H9 (cell line): ENCODE results near the gene SBK3. TPM values are rescaled to one million over a fixed set of nuclear protein-coding genes. Genes with fewer than 3 reads are reported as not detected.

Source experiments
- DNase-seq: peaks from one replicate; pipeline ENCODE4 v3.0.0-alpha.2; 2017
- H2AFZ ChIP-seq: one replicate; pipeline ENCODE4 v1.6.1; 2013; ENCODE audit warnings: mild to moderate bottlenecking, low read length, control low read depth, moderate library complexity
- H2AK5ac ChIP-seq: 2 replicates; pipeline ENCODE4 v1.6.1; 2013; ENCODE audit warnings: low read length, control low read depth, mixed read lengths; ENCODE audit not compliant: insufficient read length
- H2BK120ac ChIP-seq: one replicate; pipeline ENCODE4 v1.6.1; 2013; ENCODE audit warnings: low read depth, mild to moderate bottlenecking, low read length, control low read depth, inconsistent platforms; ENCODE audit not compliant: poor library complexity, severe bottlenecking
- H2BK12ac ChIP-seq: 2 replicates; pipeline ENCODE4 v1.6.1; 2013; ENCODE audit warnings: low read length, control low read depth, mixed read lengths, low read depth; ENCODE audit not compliant: insufficient read length
- H2BK15ac ChIP-seq: 2 replicates; pipeline ENCODE4 v1.6.1; 2013; ENCODE audit warnings: low read depth, low read length, control low read depth
- H2BK20ac ChIP-seq: one replicate; pipeline ENCODE4 v1.6.1; 2013; ENCODE audit warnings: low read depth, mild to moderate bottlenecking, low read length, control low read depth, inconsistent platforms; ENCODE audit not compliant: poor library complexity, severe bottlenecking
- H2BK5ac ChIP-seq: 2 replicates; pipeline ENCODE4 v1.6.1; 2013; ENCODE audit warnings: low read length, control low read depth, mixed read lengths; ENCODE audit not compliant: insufficient read length
- H3K14ac ChIP-seq: 2 replicates; pipeline ENCODE4 v1.6.1; 2013; ENCODE audit warnings: low read length, control low read depth; ENCODE audit not compliant: insufficient read depth
- H3K18ac ChIP-seq: 2 replicates; pipeline ENCODE4 v1.6.1; 2013; ENCODE audit warnings: low read depth, mild to moderate bottlenecking, mixed read lengths, low read length, control low read depth; ENCODE audit not compliant: insufficient read length
- H3K23ac ChIP-seq: 2 replicates; pipeline ENCODE4 v1.6.1; 2013; ENCODE audit warnings: low read length, control low read depth, mixed read lengths, low read depth; ENCODE audit not compliant: insufficient read length
- H3K23me2 ChIP-seq: 2 replicates; pipeline ENCODE4 v1.6.1; 2013; ENCODE audit warnings: low read depth, mild to moderate bottlenecking, mixed read lengths, low read length, control low read depth; ENCODE audit not compliant: insufficient read length, poor library complexity, severe bottlenecking
- H3K27ac ChIP-seq: 2 replicates; pipeline ENCODE4 v1.5.1; 2013; ENCODE audit warnings: low read length, control low read depth, mixed read lengths, low read depth; ENCODE audit not compliant: insufficient read length
- H3K27me3 ChIP-seq: 2 replicates; pipeline ENCODE4 v1.6.1; 2013; ENCODE audit warnings: low read length, control low read depth, inconsistent platforms; ENCODE audit not compliant: insufficient read depth
- H3K4ac ChIP-seq: 2 replicates; pipeline ENCODE4 v1.6.1; 2013; ENCODE audit warnings: low read depth, mild to moderate bottlenecking, control low read depth, inconsistent platforms, low read length, moderate library complexity
- H3K4me1 ChIP-seq: 2 replicates; pipeline ENCODE4 v1.6.1; 2013; ENCODE audit warnings: low read length, control low read depth, inconsistent platforms; ENCODE audit not compliant: insufficient read depth
- H3K4me2 ChIP-seq: 2 replicates; pipeline ENCODE4 v1.6.1; 2013; ENCODE audit warnings: low read length, control low read depth, mixed read lengths; ENCODE audit not compliant: insufficient read length, insufficient read depth
- H3K56ac ChIP-seq: 2 replicates; pipeline ENCODE4 v1.6.1; 2013; ENCODE audit warnings: low read depth, mild to moderate bottlenecking, mixed read lengths, low read length, control low read depth; ENCODE audit not compliant: insufficient read length
- H3K79me1 ChIP-seq: 2 replicates; pipeline ENCODE4 v1.6.1; 2013; ENCODE audit warnings: low read depth, mild to moderate bottlenecking, moderate library complexity, low read length, control low read depth, inconsistent platforms; ENCODE audit not compliant: insufficient read depth, poor library complexity, severe bottlenecking
- H3K79me2 ChIP-seq: 2 replicates; pipeline ENCODE4 v1.6.1; 2013; ENCODE audit warnings: low read length, control low read depth, inconsistent platforms; ENCODE audit not compliant: insufficient read depth
- H3K9ac ChIP-seq: 2 replicates; pipeline ENCODE4 v1.6.1; 2013; ENCODE audit warnings: low read length, control low read depth, mixed read lengths; ENCODE audit not compliant: insufficient read length; ENCODE audit errors: extremely low read depth
- H3K9me3 ChIP-seq: one replicate; pipeline ENCODE4 v1.6.1; 2013; ENCODE audit warnings: low read depth, low read length, inconsistent platforms; ENCODE audit not compliant: control insufficient read depth
- H3T11ph ChIP-seq: one replicate; pipeline ENCODE4 v1.6.1; 2013; ENCODE audit warnings: mild to moderate bottlenecking, low read length, control low read depth, inconsistent platforms
- H4K20me1 ChIP-seq: one replicate; pipeline ENCODE4 v1.6.1; 2013; ENCODE audit not compliant: control insufficient read depth, insufficient read length, insufficient read depth
- H4K5ac ChIP-seq: 2 replicates; pipeline ENCODE4 v1.6.1; 2013; ENCODE audit warnings: low read depth, mild to moderate bottlenecking, mixed read lengths, low read length, control low read depth; ENCODE audit not compliant: insufficient read length
- H4K8ac ChIP-seq: replicated peaks from 2 replicates; pipeline ENCODE4 v1.6.1; 2013; ENCODE audit warnings: low read length, control low read depth, mixed read lengths, low read depth; ENCODE audit not compliant: insufficient read length
- H4K91ac ChIP-seq: 2 replicates; pipeline ENCODE4 v1.6.1; 2013; ENCODE audit warnings: low read depth, mild to moderate bottlenecking, moderate library complexity, mixed read lengths, low read length, control low read depth; ENCODE audit not compliant: insufficient read length
- H3K27ac Mint-ChIP-seq, 3 experiments: 2 replicates in 2 of 3; 3 replicates in 1 of 3; pipeline ENCODE4 v1.8.0; 2020 to 2021; ENCODE audit warnings: mixed read lengths in 3 of 3, mild to moderate bottlenecking in 1 of 3, moderate library complexity in 1 of 3
- H3K27me3 Mint-ChIP-seq: 2 replicates; pipeline ENCODE4 v1.8.0; 2021; ENCODE audit warnings: low read depth, mild to moderate bottlenecking, moderate library complexity, mixed read lengths
- H3K36me3 Mint-ChIP-seq, 3 experiments: 2 replicates in 2 of 3; 3 replicates in 1 of 3; pipeline ENCODE4 v1.8.0; 2020 to 2021; ENCODE audit warnings: low read depth in 3 of 3, mixed read lengths in 3 of 3; ENCODE audit not compliant: insufficient read depth in 1 of 3
- H3K4me1 Mint-ChIP-seq, 2 experiments: 2 replicates each; pipeline ENCODE4 v1.8.0; 2020; ENCODE audit warnings: mixed read lengths in 2 of 2
- H3K4me3 Mint-ChIP-seq, 2 experiments: 2 replicates in 1 of 2; 3 replicates in 1 of 2; pipeline ENCODE4 v1.8.0; 2020 to 2021; ENCODE audit warnings: mild to moderate bottlenecking in 2 of 2, mixed read lengths in 2 of 2, moderate library complexity in 1 of 2
- H3K9me3 Mint-ChIP-seq, 2 experiments: 2 replicates in 1 of 2; 3 replicates in 1 of 2; pipeline ENCODE4 v1.8.0; 2020; ENCODE audit warnings: mild to moderate bottlenecking in 2 of 2, mixed read lengths in 2 of 2, moderate library complexity in 1 of 2
- CTCF ChIP-seq: fragments of 200-600 bp; sonication (generic); conservative IDR thresholded peaks from 3 replicates; pipeline ENCODE4 v1.8.0; 2021; ENCODE audit warnings: antibody characterized with exemption, mild to moderate bottlenecking
- WGBS: extraction: QIAGEN DNeasy Blood & Tissue Kit; methylation state at CpG from one replicate; pipeline ENCODE4 v1.1.7; 2013; ENCODE audit warnings: missing lambda C conversion rate, low lambda C conversion rate, mixed read lengths; ENCODE audit not compliant: insufficient read length; ENCODE audit errors: extremely low coverage; 5-methylcytosine and 5-hydroxymethylcytosine counted together
- total RNA-seq: library from RNA; stranded (reverse); gene quantifications from 2 replicates; pipeline ENCODE4 v1.2.1, GENCODE V29; 2021

SBK3 gene
- total RNA-seq, 1 experiment from 2014 or later = 0.70 TPM

GRCh38 chr19:55519451-55520311, 25.7 kb downstream of the SBK3 start:
- Histone ChIP-seq H3K4ac (no peak overlapping the region), H3K23ac (no peak overlapping the region), H3K4me2 (no peak overlapping the region), H3K23me2 (peaks cover 3% of the 10 kb centered on the region), H2BK20ac (no peak overlapping the region), H2BK120ac (no peak overlapping the region), H4K5ac (peak overlapping the region; percentile 17), H3K56ac (peak overlapping the region; percentile 23), H2AFZ (no peak overlapping the region), H3K9me3 (no peaks in the 10 kb centered on the region), H3K79me1 (no peaks in the 10 kb centered on the region), H2BK12ac (no peak overlapping the region), H3K18ac (no peak overlapping the region), H3K14ac (no peak overlapping the region), H2BK5ac (no peak overlapping the region), H3K27me3 (no peaks in the 10 kb centered on the region), H4K20me1 (no peaks in the 10 kb centered on the region), H2AK5ac (no peak overlapping the region), H4K8ac (peak overlapping the region; percentile 23), H3K27ac (no peak overlapping the region), H2BK15ac (no peak overlapping the region), H3K4me1 (no peaks in the 10 kb centered on the region), H4K91ac (no peak overlapping the region), H3K79me2 (no peaks in the 10 kb centered on the region), H3K9ac (no peak overlapping the region), H3T11ph (no peak overlapping the region)
- peaks cover 0 to 3% of the 10 kb centered on the region in 2 experiments; a peak in 2 of 4 replicates for H3K4me1 Mint-ChIP-seq
- no peaks in the 10 kb centered on the region for H3K9me3 Mint-ChIP-seq
- H3K27ac Mint-ChIP-seq = no peak overlapping the region
- WGBS = no CpG with 5 or more reads among the region's 10 CpGs
- H3K4me3 Mint-ChIP-seq = no peak overlapping the region
- H3K27me3 Mint-ChIP-seq = peaks cover 15% of the 10 kb centered on the region
- TF ChIP-seq CTCF = no peak
- H3K36me3 Mint-ChIP-seq = no peaks in the 10 kb centered on the region
- no peak for DNase-seq
